H1 (cell line): ENCODE results near the gene GOLGB1. TPM values are rescaled to one million over a fixed set of nuclear protein-coding genes. Genes with fewer than 3 reads are reported as not detected.

Experiments used
- CTCF ChIA-PET: fragments of 300-600 bp; sonication (Branson Sonifier 250); formaldehyde crosslinking; loops from one replicate; lab custom pipeline; 2021; ENCODE audit not compliant: partially characterized antibody; lab: Charles Lee
- POLR2A ChIA-PET: fragments of 300-600 bp; sonication (Branson Sonifier 250); formaldehyde crosslinking; loops from one replicate; lab custom pipeline; 2021; ENCODE audit warnings: inconsistent platforms; ENCODE audit not compliant: partially characterized antibody; lab: Charles Lee
- DNase-seq, 2 experiments: peaks; one replicate each; pipeline versions ENCODE4 v3.0.0 to v3.0.0-alpha.2; 2010 to 2022; ENCODE audit warnings: low spot score in 2 of 2, low read depth in 1 of 2, mixed read lengths in 1 of 2
- FAIRE-seq: peaks from 2 replicates; lab custom pipeline; 2011; peaks lifted over from hg19 to GRCh38; lab: Jason Lieb, UNC
- H2AFZ ChIP-seq: 2 replicates; pipeline ENCODE4 v1.8.1; 2012; ENCODE audit warnings: low read length, inconsistent platforms
- H2AK5ac ChIP-seq: 2 replicates; pipeline ENCODE4 v1.6.1; 2013; ENCODE audit warnings: low read depth, low read length
- H2BK120ac ChIP-seq: replicated peaks from 2 replicates; pipeline ENCODE3; 2013; ENCODE audit warnings: low read depth, low read length, inconsistent platforms
- H2BK12ac ChIP-seq: 2 replicates; pipeline ENCODE4 v1.6.1; 2013; ENCODE audit warnings: low read depth, low read length
- H2BK15ac ChIP-seq: 2 replicates; pipeline ENCODE4 v1.6.1; 2013; ENCODE audit warnings: low read length
- H2BK20ac ChIP-seq: 2 replicates; pipeline ENCODE4 v1.6.1; 2013; ENCODE audit warnings: low read length
- H2BK5ac ChIP-seq: 2 replicates; pipeline ENCODE4 v1.6.1; 2013; ENCODE audit warnings: low read depth, low read length
- H3K14ac ChIP-seq: 2 replicates; pipeline ENCODE4 v1.6.1; 2013; ENCODE audit warnings: inconsistent platforms; ENCODE audit not compliant: insufficient read length
- H3K18ac ChIP-seq: 2 replicates; pipeline ENCODE4 v1.6.1; 2013; ENCODE audit warnings: low read length; ENCODE audit errors: extremely low read depth
- H3K23ac ChIP-seq: 2 replicates; pipeline ENCODE4 v1.6.1; 2013; ENCODE audit warnings: inconsistent platforms; ENCODE audit not compliant: insufficient read length
- H3K23me2 ChIP-seq: 2 replicates; pipeline ENCODE4 v1.6.1; 2013; ENCODE audit warnings: low read depth, low read length
- H3K27ac ChIP-seq: 2 replicates; pipeline ENCODE4 v1.6.1; 2011; ENCODE audit warnings: low read depth, low read length, inconsistent platforms
- H3K27me3 ChIP-seq, 4 experiments: replicated peaks in 1 of 4; 1 replicate in 1 of 4; 2 replicates in 3 of 4; pipeline versions ENCODE4 v1.6.1 to v1.8.1; 2011 to 2013; ENCODE audit warnings: low read length in 3 of 4, mild to moderate bottlenecking in 3 of 4, inconsistent platforms in 2 of 4, mixed read lengths in 2 of 4, moderate library complexity in 1 of 4; ENCODE audit not compliant: control insufficient read depth in 3 of 4, insufficient read depth in 3 of 4; ENCODE audit errors: extremely low read depth in 1 of 4
- H3K36me3 ChIP-seq, 4 experiments: 2 replicates each; pipeline versions ENCODE4 v1.6.1 to v1.8.1; 2011 to 2013; ENCODE audit warnings: mild to moderate bottlenecking in 4 of 4, low read length in 3 of 4, moderate library complexity in 2 of 4, control low read depth in 1 of 4, inconsistent platforms in 1 of 4; ENCODE audit not compliant: insufficient read depth in 4 of 4, control insufficient read depth in 2 of 4
- H3K4ac ChIP-seq: replicated peaks from 2 replicates; pipeline ENCODE3; 2013; ENCODE audit warnings: low read length, low read depth, mixed read lengths, inconsistent platforms; ENCODE audit not compliant: insufficient read length
- H3K4me1 ChIP-seq, 4 experiments: replicated peaks in 1 of 4; 1 replicate in 1 of 4; 2 replicates in 3 of 4; pipeline versions ENCODE4 v1.6.1 to v1.8.1; 2011 to 2013; ENCODE audit warnings: low read length in 3 of 4, inconsistent platforms in 2 of 4, mixed read lengths in 1 of 4; ENCODE audit not compliant: insufficient read depth in 4 of 4, control insufficient read depth in 3 of 4
- H3K4me2 ChIP-seq, 2 experiments: 2 replicates each; pipeline versions ENCODE4 v1.6.1 to v1.8.1; 2011 to 2013; ENCODE audit warnings: low read depth in 2 of 2, low read length in 2 of 2, control low read depth in 1 of 2, inconsistent platforms in 1 of 2, mild to moderate bottlenecking in 1 of 2; ENCODE audit not compliant: insufficient read depth in 1 of 2
- H3K4me3 ChIP-seq, 4 experiments: fragments of 200-600, 300-600 bp in 1 of 4; sonication (generic), shearing (Covaris generic), sonication (Bioruptor Twin) in 1 of 4; 2 replicates each; pipeline versions ENCODE4 v1.5.1 to v1.8.1; 2011 to 2016; ENCODE audit warnings: low read length in 4 of 4, low read depth in 3 of 4, control low read depth in 2 of 4, inconsistent platforms in 2 of 4, mild to moderate bottlenecking in 2 of 4, mixed read lengths in 1 of 4, moderate library complexity in 1 of 4; ENCODE audit not compliant: insufficient read depth in 2 of 4; ENCODE audit errors: extremely low read depth in 1 of 4
- H3K56ac ChIP-seq: replicated peaks from 2 replicates; pipeline ENCODE3; 2013; ENCODE audit warnings: low read depth, mild to moderate bottlenecking, mixed read lengths, low read length, inconsistent platforms; ENCODE audit not compliant: insufficient read length
- H3K79me1 ChIP-seq: 2 replicates; pipeline ENCODE4 v1.6.1; 2013; ENCODE audit warnings: low read depth, low read length, control low read depth
- H3K79me2 ChIP-seq, 2 experiments: 2 replicates each; pipeline versions ENCODE4 v1.6.1 to v1.8.1; 2012 to 2013; ENCODE audit warnings: low read length in 2 of 2, mild to moderate bottlenecking in 2 of 2, inconsistent platforms in 1 of 2; ENCODE audit not compliant: insufficient read depth in 2 of 2, control insufficient read depth in 1 of 2
- H3K9ac ChIP-seq, 4 experiments: replicated peaks in 1 of 4; 1 replicate in 1 of 4; 2 replicates in 3 of 4; pipeline versions ENCODE4 v1.6.1 to v1.8.1; 2011 to 2013; ENCODE audit warnings: low read depth in 3 of 4, low read length in 3 of 4, control low read depth in 2 of 4, mild to moderate bottlenecking in 2 of 4, moderate library complexity in 2 of 4, inconsistent platforms in 1 of 4; ENCODE audit errors: extremely low read depth in 1 of 4
- H3K9me3 ChIP-seq, 2 experiments: 2 replicates each; pipeline versions ENCODE4 v1.6.1 to v1.8.1; 2012 to 2013; ENCODE audit warnings: mild to moderate bottlenecking in 2 of 2, moderate library complexity in 2 of 2, control low read depth in 1 of 2, inconsistent platforms in 1 of 2, low read depth in 1 of 2, low read length in 1 of 2, mixed read lengths in 1 of 2; ENCODE audit not compliant: insufficient read depth in 2 of 2
- H4K20me1 ChIP-seq, 2 experiments: replicated peaks in 1 of 2; 2 replicates each; pipeline versions ENCODE3 to v1.8.1; 2011 to 2013; ENCODE audit warnings: inconsistent platforms in 2 of 2, low read length in 2 of 2, mild to moderate bottlenecking in 1 of 2; ENCODE audit not compliant: insufficient read depth in 2 of 2, control insufficient read depth in 1 of 2
- H4K5ac ChIP-seq: 2 replicates; pipeline ENCODE4 v1.6.1; 2013; ENCODE audit warnings: low read length, low read depth, mixed read lengths, inconsistent platforms; ENCODE audit not compliant: insufficient read length
- H4K8ac ChIP-seq: 2 replicates; pipeline ENCODE4 v1.8.0; 2013; ENCODE audit warnings: mild to moderate bottlenecking, moderate library complexity, low read length, inconsistent platforms; ENCODE audit not compliant: insufficient read depth; ENCODE audit errors: extremely low read depth
- H4K91ac ChIP-seq: replicated peaks from 2 replicates; pipeline ENCODE3; 2013; ENCODE audit warnings: low read length, mixed read lengths, inconsistent platforms; ENCODE audit not compliant: insufficient read length
- CHD1 ChIP-seq: IDR thresholded peaks from 2 replicates; pipeline ENCODE4 v1.6.1; 2012; ENCODE audit warnings: low read depth, low read length, improper control_type of control experiment
- CHD2 ChIP-seq: IDR thresholded peaks from 2 replicates; pipeline ENCODE4 v1.6.1; 2012; ENCODE audit warnings: low read length, improper control_type of control experiment
- CREB1 ChIP-seq: IDR thresholded peaks from 2 replicates; pipeline ENCODE4 v1.6.1; 2012; ENCODE audit warnings: inconsistent platforms
- CTBP2 ChIP-seq: IDR thresholded peaks from 2 replicates; pipeline ENCODE4 v1.7.0; 2011; ENCODE audit warnings: borderline replicate concordance, mild to moderate bottlenecking, moderate library complexity, mixed read lengths, low read length; ENCODE audit not compliant: insufficient read depth, insufficient read length
- EZH2 ChIP-seq: fragments of 200-600 bp; sonication (generic); IDR thresholded peaks from 2 replicates; pipeline ENCODE4 v1.7.1; 2012; ENCODE audit warnings: low read depth, mild to moderate bottlenecking, moderate library complexity, low read length, inconsistent platforms; ENCODE audit not compliant: severe bottlenecking
- FOSL1 ChIP-seq: IDR thresholded peaks from 2 replicates; pipeline ENCODE4 v1.6.1; 2011; ENCODE audit warnings: mild to moderate bottlenecking, low read depth, low read length, moderate library complexity; ENCODE audit not compliant: insufficient read depth
- KDM4A ChIP-seq: IDR thresholded peaks from one replicate; pipeline ENCODE4 v1.7.1; 2012; ENCODE audit warnings: low read depth, mild to moderate bottlenecking, moderate library complexity, low read length, inconsistent platforms; ENCODE audit not compliant: severe bottlenecking
- PHF8 ChIP-seq: fragments of 200-600 bp; sonication (generic); conservative IDR thresholded peaks from 2 replicates; pipeline ENCODE4 v1.7.1; 2012; ENCODE audit warnings: low read depth, mild to moderate bottlenecking, inconsistent platforms, low read length, moderate library complexity
- RFX5 ChIP-seq: IDR thresholded peaks from 2 replicates; pipeline ENCODE4 v1.6.1; 2011; ENCODE audit warnings: low read depth, low read length, improper control_type of control experiment, borderline replicate concordance
- SIX5 ChIP-seq: IDR thresholded peaks from 2 replicates; pipeline ENCODE4 v1.6.1; 2011; ENCODE audit warnings: mild to moderate bottlenecking, low read depth, low read length
- SP4 ChIP-seq: IDR thresholded peaks from 2 replicates; pipeline ENCODE4 v1.6.1; 2012; ENCODE audit warnings: low read length, inconsistent platforms
- TEAD4 ChIP-seq: IDR thresholded peaks from 2 replicates; pipeline ENCODE4 v1.6.1; 2012; ENCODE audit warnings: low read depth, low read length, inconsistent platforms, mixed read lengths
- WGBS, 2 experiments: shearing (Covaris generic) in 1 of 2; methylation state at CpG; one replicate each; pipeline versions ENCODE4 v1.1.6 to v1.1.7; 2013 to 2015; ENCODE audit warnings: low lambda C conversion rate in 2 of 2, mixed read lengths in 2 of 2, inconsistent platforms in 1 of 2, low coverage in 1 of 2, missing lambda C conversion rate in 1 of 2; ENCODE audit not compliant: insufficient replicate concordance in 2 of 2, insufficient coverage in 1 of 2, insufficient read length in 1 of 2; ENCODE audit errors: extremely low coverage in 1 of 2, missing lambda C conversion rate in 1 of 2; 5-methylcytosine and 5-hydroxymethylcytosine counted together
- polyA plus RNA-seq, 7 experiments: library from polyadenylated mRNA; depleted of rRNA in 3 of 7; stranded (reverse) in 5 of 7; unstranded in 2 of 7; fragments of >200 nt in 5 of 7; fragments of 200-250 nt in 2 of 7; gene quantifications; 1 replicate in 5 of 7; 2 replicates in 1 of 7; 4 replicates in 1 of 7; pipeline versions ENCODE4 v1.2.1 to v1.2.3, GENCODE V29; 2011 to 2013; ENCODE audit warnings: missing spikeins in 2 of 7, mixed read lengths in 2 of 7
- total RNA-seq: library from RNA; stranded (reverse); fragmentation: NEBNext Ultra II Directional; extraction: Animal tissue kit (Norgen Biotek cat#: 25700); gene quantifications from 2 replicates; pipeline ENCODE4 v1.2.1, GENCODE V29; 2021
- TF ChIP-seq, protein P1 (sequence below), 3 experiments: IDR thresholded peaks; 1 replicate in 2 of 3; 2 replicates in 1 of 3; pipeline versions ENCODE4 v1.5.1 to v1.6.1; 2011; ENCODE audit warnings: low read length in 3 of 3, mild to moderate bottlenecking in 3 of 3, inconsistent platforms in 2 of 3, low read depth in 1 of 3, moderate library complexity in 1 of 3; ENCODE audit not compliant: insufficient read depth in 1 of 3; ENCODE audit errors: control extremely low read depth in 1 of 3

The GOLGB1 gene
- total and polyA plus RNA-seq, 2 of the 8 experiments (the other 6 are each of a cell fraction or from before 2014, with no cell fraction given): 5.9 to 28.5 TPM

DNA sequence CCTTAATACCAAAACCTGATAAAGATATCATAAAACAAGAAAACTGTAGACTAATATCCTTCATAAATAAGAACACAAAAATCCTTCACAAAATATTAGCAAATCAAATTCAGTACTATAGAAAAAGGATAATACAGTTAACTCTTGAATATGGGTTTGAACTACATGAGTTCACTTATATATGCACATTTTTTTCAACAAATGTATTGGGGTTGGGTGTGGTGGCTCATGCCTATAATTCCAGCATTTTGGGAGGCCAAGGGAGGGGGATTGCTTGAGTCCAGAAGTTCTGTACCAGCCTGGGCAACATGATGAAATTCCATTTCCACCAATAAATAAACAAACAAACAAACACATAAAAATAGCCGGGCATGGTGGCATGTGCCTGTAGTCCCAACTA lies 39.2 kb downstream of the GOLGB1 start:
- peaks cover 0 to 20% (median 4%) of the 10 kb centered on the region in 4 experiments; a peak in 4 of 8 replicates for H3K36me3 ChIP-seq
- no peak overlapping the region for H3K18ac ChIP-seq
- no peak overlapping the region for H2BK5ac ChIP-seq
- no peak overlapping the region for H3K9ac ChIP-seq
- no peak overlapping the region for H3K14ac ChIP-seq
- H2BK20ac ChIP-seq: no peak overlapping the region
- H3K4me3 ChIP-seq: no peak overlapping the region
- no peaks in the 10 kb centered on the region for H4K20me1 ChIP-seq
- ChIA-PET CTCF (interaction anchor here (0.7 kb wide), 1 partner anchor 11 kb away, joined by 3 read pairs; no protein-coding TSS in a partner anchor), POLR2A (no interaction called here)
- FAIRE-seq: no peak
- H4K5ac ChIP-seq: no peak overlapping the region
- TF ChIP-seq CREB1 (no peak), FOSL1 (no peak), RFX5 (no peak), PHF8 (no peak), CTBP2 (no peak), CHD1 (no peak), SP4 (no peak), KDM4A (no peak), TEAD4 (no peak), SIX5 (no peak), CHD2 (no peak), EZH2 (no peak)
- TF ChIP-seq, protein P1, sequence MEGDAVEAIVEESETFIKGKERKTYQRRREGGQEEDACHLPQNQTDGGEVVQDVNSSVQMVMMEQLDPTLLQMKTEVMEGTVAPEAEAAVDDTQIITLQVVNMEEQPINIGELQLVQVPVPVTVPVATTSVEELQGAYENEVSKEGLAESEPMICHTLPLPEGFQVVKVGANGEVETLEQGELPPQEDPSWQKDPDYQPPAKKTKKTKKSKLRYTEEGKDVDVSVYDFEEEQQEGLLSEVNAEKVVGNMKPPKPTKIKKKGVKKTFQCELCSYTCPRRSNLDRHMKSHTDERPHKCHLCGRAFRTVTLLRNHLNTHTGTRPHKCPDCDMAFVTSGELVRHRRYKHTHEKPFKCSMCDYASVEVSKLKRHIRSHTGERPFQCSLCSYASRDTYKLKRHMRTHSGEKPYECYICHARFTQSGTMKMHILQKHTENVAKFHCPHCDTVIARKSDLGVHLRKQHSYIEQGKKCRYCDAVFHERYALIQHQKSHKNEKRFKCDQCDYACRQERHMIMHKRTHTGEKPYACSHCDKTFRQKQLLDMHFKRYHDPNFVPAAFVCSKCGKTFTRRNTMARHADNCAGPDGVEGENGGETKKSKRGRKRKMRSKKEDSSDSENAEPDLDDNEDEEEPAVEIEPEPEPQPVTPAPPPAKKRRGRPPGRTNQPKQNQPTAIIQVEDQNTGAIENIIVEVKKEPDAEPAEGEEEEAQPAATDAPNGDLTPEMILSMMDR (IDR thresholded peaks at IDR 0.05; ENCODE audit: control extremely low read depth in 1 of 3, insufficient read depth in 1 of 3, low read depth in 1 of 3, low read length in 3 of 3): no peak
- no peak overlapping the region for H2BK12ac ChIP-seq
- H3K4me1 ChIP-seq: no peaks in the 10 kb centered on the region
- H3K27me3 ChIP-seq: no peaks in the 10 kb centered on the region
- H4K91ac ChIP-seq: no peak overlapping the region
- H3K9me3 ChIP-seq: no peaks in the 10 kb centered on the region
- 57% methylated on average over 1 of the region's 1 CpG; no CpG with 5 or more reads in 1 of the 2 experiments for whole genome bisulfite sequencing, 2 experiments
- no peak overlapping the region for H3K27ac ChIP-seq
- no peak overlapping the region for H2AFZ ChIP-seq
- H2BK15ac ChIP-seq: no peak overlapping the region
- no peak overlapping the region for H3K4me2 ChIP-seq
- no peak overlapping the region for H3K4ac ChIP-seq
- H3K56ac ChIP-seq: no peak overlapping the region
- no peaks in the 10 kb centered on the region for H3K23me2 ChIP-seq
- no peaks in the 10 kb centered on the region for H3K79me2 ChIP-seq
- no peak overlapping the region for H3K23ac ChIP-seq
- H4K8ac ChIP-seq: no peak overlapping the region
- no peak for DNase-seq
- no peak overlapping the region for H2BK120ac ChIP-seq
- H3K79me1 ChIP-seq: no peaks in the 10 kb centered on the region
- no peak overlapping the region for H2AK5ac ChIP-seq
